ENCODE measurements around the gene OR13C9. TPM values are rescaled to one million over a fixed set of nuclear protein-coding genes. Genes with fewer than 3 reads are reported as not detected.

Gene OR13C9
- total RNA-seq, 1 donor from 2014 or later, result not detected

Other genes with a start within 250 kb of the OR13C9 start
- not detected for gene OR13F1, start 113.9 kb downstream of the OR13C9 start, total RNA-seq
- gene OR13C4, start 91.0 kb downstream of the OR13C9 start, total RNA-seq, result not detected
- not detected for gene OR13C3, start 81.3 kb downstream of the OR13C9 start, total RNA-seq
- not detected for gene OR13C8, start 49.0 kb downstream of the OR13C9 start, total RNA-seq
- gene OR13C5, start 18.8 kb downstream of the OR13C9 start, total RNA-seq, result not detected
- gene OR13C2, start 12.6 kb downstream of the OR13C9 start, total RNA-seq, result not detected
- gene OR13D1, start 76.3 kb upstream of the OR13C9 start, total RNA-seq, result not detected
- gene NIPSNAP3A, start 129.5 kb upstream of the OR13C9 start, total RNA-seq, result 45.4 TPM
- 9.9 TPM for gene NIPSNAP3B, start 145.9 kb upstream of the OR13C9 start, total RNA-seq